ENCODE results near the gene ARHGAP15. TPM values are rescaled to one million over a fixed set of nuclear protein-coding genes. Genes with fewer than 3 reads are reported as not detected.

Gene ARHGAP15
- total and polyA plus RNA-seq, 2 donors from 2014 or later: 5.7 to 23.1 TPM

DNA sequence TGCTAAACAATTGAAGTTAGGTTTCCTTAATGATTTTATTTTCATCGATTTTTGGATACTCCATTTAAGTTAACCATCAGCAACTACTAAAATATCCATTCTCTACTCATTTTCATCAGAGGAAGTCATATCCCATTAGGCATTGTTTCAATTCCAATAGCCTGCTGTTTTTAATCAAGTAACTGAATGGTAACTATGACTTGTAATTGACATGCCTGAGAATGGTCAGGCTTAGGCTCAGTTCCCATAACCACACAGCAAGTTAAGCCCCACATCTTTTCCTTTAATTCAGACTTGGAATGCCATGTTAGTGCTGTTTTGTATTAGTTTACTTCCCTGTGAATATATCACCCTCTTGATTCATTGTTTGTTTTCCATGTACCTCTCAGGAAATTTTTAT, 398.8 kb downstream of the ARHGAP15 start:
- TF ChIP-seq, protein P1, sequence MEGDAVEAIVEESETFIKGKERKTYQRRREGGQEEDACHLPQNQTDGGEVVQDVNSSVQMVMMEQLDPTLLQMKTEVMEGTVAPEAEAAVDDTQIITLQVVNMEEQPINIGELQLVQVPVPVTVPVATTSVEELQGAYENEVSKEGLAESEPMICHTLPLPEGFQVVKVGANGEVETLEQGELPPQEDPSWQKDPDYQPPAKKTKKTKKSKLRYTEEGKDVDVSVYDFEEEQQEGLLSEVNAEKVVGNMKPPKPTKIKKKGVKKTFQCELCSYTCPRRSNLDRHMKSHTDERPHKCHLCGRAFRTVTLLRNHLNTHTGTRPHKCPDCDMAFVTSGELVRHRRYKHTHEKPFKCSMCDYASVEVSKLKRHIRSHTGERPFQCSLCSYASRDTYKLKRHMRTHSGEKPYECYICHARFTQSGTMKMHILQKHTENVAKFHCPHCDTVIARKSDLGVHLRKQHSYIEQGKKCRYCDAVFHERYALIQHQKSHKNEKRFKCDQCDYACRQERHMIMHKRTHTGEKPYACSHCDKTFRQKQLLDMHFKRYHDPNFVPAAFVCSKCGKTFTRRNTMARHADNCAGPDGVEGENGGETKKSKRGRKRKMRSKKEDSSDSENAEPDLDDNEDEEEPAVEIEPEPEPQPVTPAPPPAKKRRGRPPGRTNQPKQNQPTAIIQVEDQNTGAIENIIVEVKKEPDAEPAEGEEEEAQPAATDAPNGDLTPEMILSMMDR (IDR thresholded peaks at IDR 0.05; ENCODE audit: borderline replicate concordance, extremely low read depth, insufficient read depth): no peak
- Histone ChIP-seq H3K9me3 (ENCODE audit: control insufficient read depth in 2 of 3, insufficient read depth in 1 of 3, low read length in 3 of 3) (no peaks in the 10 kb centered on the region), H3K4me1 (ENCODE audit: control insufficient read depth in 2 of 3, insufficient read depth in 2 of 3, low read depth in 1 of 3, low read length in 3 of 3) (peaks cover 0 to 5% (median 0%) of the 10 kb centered on the region in 3 donors), H3K27me3 (ENCODE audit: control insufficient read depth, insufficient read depth, low read length) (no peaks in the 10 kb centered on the region), H3K36me3 (ENCODE audit: control insufficient read depth in 2 of 3, insufficient read depth in 3 of 3, low read length in 3 of 3) (no peaks in the 10 kb centered on the region), H3K4me3 (ENCODE audit: low read length in 3 of 3) (no peak overlapping the region), H3K9ac (ENCODE audit: low read length in 3 of 3) (no peak overlapping the region), H3K27ac (ENCODE audit: low read depth in 2 of 2, low read length in 2 of 2) (no peak overlapping the region)
- intact Hi-C loops (cut with DNase I): no loop called here
- DNase-seq (no peak), FAIRE-seq (no peak)

DNA sequence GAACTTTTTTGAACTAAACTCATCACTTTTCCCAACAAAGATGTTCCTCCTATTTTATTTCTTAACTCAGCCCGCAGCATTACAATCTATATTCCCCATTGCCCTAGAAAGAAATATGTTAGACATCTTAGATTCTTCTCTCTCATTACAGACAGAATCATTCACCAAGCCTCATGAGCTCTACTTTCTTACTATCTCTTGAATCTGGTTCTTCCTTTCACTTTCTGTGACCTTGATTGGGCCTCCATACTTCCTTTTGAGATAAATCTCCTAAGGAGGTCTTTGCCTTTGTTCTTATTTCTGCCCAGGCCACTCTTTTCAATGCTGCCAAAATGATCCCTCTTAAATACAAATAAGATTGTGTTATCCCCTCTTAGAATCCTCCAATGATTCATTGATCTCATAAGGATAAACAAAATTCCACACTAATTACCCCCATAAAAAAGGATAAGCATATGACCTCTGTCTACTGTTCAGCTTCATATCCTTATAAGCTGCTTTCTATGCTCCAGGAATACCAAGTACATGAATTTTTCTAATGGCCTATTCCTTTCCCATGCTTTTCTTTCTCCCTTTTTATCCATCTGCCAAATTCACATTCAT, 400.0 kb downstream of the ARHGAP15 start:
- Histone ChIP-seq H3K9me3 (ENCODE audit: control insufficient read depth in 2 of 3, insufficient read depth in 1 of 3, low read length in 3 of 3) (no peaks in the 10 kb centered on the region), H3K4me1 (ENCODE audit: control insufficient read depth in 2 of 3, insufficient read depth in 2 of 3, low read depth in 1 of 3, low read length in 3 of 3) (peaks cover 0 to 5% (median 0%) of the 10 kb centered on the region in 3 donors), H3K36me3 (ENCODE audit: control insufficient read depth in 2 of 3, insufficient read depth in 3 of 3, low read length in 3 of 3) (no peaks in the 10 kb centered on the region), H3K27ac (ENCODE audit: low read depth in 2 of 2, low read length in 2 of 2) (no peak overlapping the region), H3K4me3 (ENCODE audit: low read length in 3 of 3) (no peak overlapping the region), H3K9ac (ENCODE audit: low read length in 3 of 3) (no peak overlapping the region), H3K27me3 (ENCODE audit: control insufficient read depth, insufficient read depth, low read length) (no peaks in the 10 kb centered on the region)
- DNase-seq (no peak), FAIRE-seq (no peak)
- TF ChIP-seq, protein P1 (IDR thresholded peaks at IDR 0.05; ENCODE audit: borderline replicate concordance, extremely low read depth, insufficient read depth): no peak
- intact Hi-C loops (cut with DNase I): no loop called here

DNA sequence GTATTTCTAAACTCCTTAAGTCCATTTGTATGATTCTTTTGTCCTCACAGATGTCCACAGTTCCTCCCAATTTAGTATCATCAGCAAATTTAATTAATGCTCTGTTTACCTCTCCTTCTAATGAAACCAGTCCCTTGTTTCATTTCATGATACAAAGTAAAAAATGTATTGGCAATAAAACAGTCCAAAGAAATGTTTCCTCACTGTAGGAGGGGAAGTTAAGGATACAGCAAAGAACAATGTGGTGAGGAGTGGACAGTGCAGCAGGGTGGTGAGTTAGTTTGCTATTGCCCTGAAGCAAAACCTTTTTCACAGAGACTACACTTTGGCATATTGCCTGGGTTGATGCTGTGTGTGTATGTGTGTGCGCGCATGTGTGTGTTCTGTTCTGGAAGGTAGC, 401.5 kb downstream of the ARHGAP15 start:
- no peak overlapping the region for H3K9ac ChIP-seq (ENCODE audit: low read length in 3 of 3)
- no peaks in the 10 kb centered on the region for H3K36me3 ChIP-seq (ENCODE audit: control insufficient read depth in 2 of 3, insufficient read depth in 3 of 3, low read length in 3 of 3)
- intact Hi-C loops (cut with DNase I): no loop called here
- no peak overlapping the region for H3K27ac ChIP-seq (ENCODE audit: low read depth in 2 of 2, low read length in 2 of 2)
- TF ChIP-seq, protein P1 (IDR thresholded peaks at IDR 0.05; ENCODE audit: borderline replicate concordance, extremely low read depth, insufficient read depth): no peak
- FAIRE-seq (no peak), DNase-seq (no peak)
- H3K27me3 ChIP-seq (ENCODE audit: control insufficient read depth, insufficient read depth, low read length): no peaks in the 10 kb centered on the region
- no peaks in the 10 kb centered on the region for H3K9me3 ChIP-seq (ENCODE audit: control insufficient read depth in 2 of 3, insufficient read depth in 1 of 3, low read length in 3 of 3)
- no peak overlapping the region for H3K4me3 ChIP-seq (ENCODE audit: low read length in 3 of 3)
- peaks cover 0 to 5% (median 0%) of the 10 kb centered on the region in 3 donors for H3K4me1 ChIP-seq (ENCODE audit: control insufficient read depth in 2 of 3, insufficient read depth in 2 of 3, low read depth in 1 of 3, low read length in 3 of 3)

DNA sequence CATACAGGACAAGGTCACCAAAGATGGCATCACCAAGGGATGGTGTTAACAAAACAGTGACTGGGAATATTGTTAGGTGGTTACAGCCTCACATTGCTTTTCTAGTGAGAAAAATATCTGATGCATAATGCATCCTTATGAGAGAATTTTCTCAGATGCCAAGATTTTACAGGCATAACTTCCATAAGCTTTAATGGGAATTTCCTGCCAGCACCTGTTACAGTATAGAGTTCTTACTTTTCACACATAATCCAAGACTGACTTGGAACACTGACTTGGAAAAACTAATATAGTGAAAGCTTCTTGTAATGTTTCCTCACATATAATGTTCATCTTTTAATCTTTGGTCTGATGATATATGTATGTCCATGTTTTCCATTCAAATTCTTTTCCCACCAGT, 402.8 kb downstream of the ARHGAP15 start:
- no peak overlapping the region for H3K9ac ChIP-seq (ENCODE audit: low read length in 3 of 3)
- intact Hi-C loops (cut with DNase I): no loop called here
- FAIRE-seq: no peak

More for the DNA sequence above, 402.8 kb downstream of the ARHGAP15 start:
- H3K27ac ChIP-seq (ENCODE audit: low read depth in 2 of 2, low read length in 2 of 2): no peak overlapping the region
- H3K27me3 ChIP-seq (ENCODE audit: control insufficient read depth, insufficient read depth, low read length): no peaks in the 10 kb centered on the region
- H3K4me1 ChIP-seq (ENCODE audit: control insufficient read depth in 2 of 3, insufficient read depth in 2 of 3, low read depth in 1 of 3, low read length in 3 of 3): no peaks in the 10 kb centered on the region
- no peak overlapping the region for H3K4me3 ChIP-seq (ENCODE audit: low read length in 3 of 3)
- no peak for DNase-seq
- no peaks in the 10 kb centered on the region for H3K36me3 ChIP-seq (ENCODE audit: control insufficient read depth in 2 of 3, insufficient read depth in 3 of 3, low read length in 3 of 3)
- TF ChIP-seq, protein P1 (IDR thresholded peaks at IDR 0.05; ENCODE audit: borderline replicate concordance, extremely low read depth, insufficient read depth): no peak
- no peaks in the 10 kb centered on the region for H3K9me3 ChIP-seq (ENCODE audit: control insufficient read depth in 2 of 3, insufficient read depth in 1 of 3, low read length in 3 of 3)

Measured in kidney (tissue), 14 donors.